NCI-H146 treated with DMSO at 0.1 percent for 48 hours (cell line): ENCODE results near the gene SYNE2.

Source experiments
- DNase-seq: peaks from one replicate; lab custom pipeline; 2025; ENCODE audit not compliant: unreplicated experiment; lab: John Stamatoyannopoulos, UW

Gene SYNE2

GRCh38 chr14:64213853-64214570 lies 361.2 kb downstream of the SYNE2 start:
- no peak for DNase-seq

GRCh38 chr14:64215274-64215673 lies 362.5 kb downstream of the SYNE2 start:
- no peak for DNase-seq

- DNase-seq: no peak
Measured at GRCh38 chr14:64215978-64216377, 363.2 kb downstream of the SYNE2 start.

GRCh38 chr14:64217308-64217707 lies 364.5 kb downstream of the SYNE2 start:
- no peak for DNase-seq

GRCh38 chr14:64217834-64218233 lies 365.0 kb downstream of the SYNE2 start:
- DNase-seq: no peak

- no peak for DNase-seq
Measured at GRCh38 chr14:64218344-64219240, 365.8 kb downstream of the SYNE2 start.

GRCh38 chr14:64220056-64220455 lies 367.3 kb downstream of the SYNE2 start:
- no peak for DNase-seq

- no peak for DNase-seq
Measured at GRCh38 chr14:64220466-64220865, 367.7 kb downstream of the SYNE2 start.

- DNase-seq: no peak
Measured at GRCh38 chr14:64221391-64222003, 368.7 kb downstream of the SYNE2 start.

GRCh38 chr14:64225151-64225757 lies 372.4 kb downstream of the SYNE2 start:
- DNase-seq: no peak

- no peak for DNase-seq
Measured at GRCh38 chr14:64227856-64228255, 375.1 kb downstream of the SYNE2 start.

- DNase-seq: no peak
Measured at GRCh38 chr14:64229489-64229888, 376.7 kb downstream of the SYNE2 start.

GRCh38 chr14:64232095-64232838 lies 379.5 kb downstream of the SYNE2 start:
- no peak for DNase-seq

GRCh38 chr14:64232944-64233343 lies 380.1 kb downstream of the SYNE2 start:
- no peak for DNase-seq

GRCh38 chr14:64233531-64234190 lies 380.9 kb downstream of the SYNE2 start:
- no peak for DNase-seq

- no peak for DNase-seq
Measured at GRCh38 chr14:64234877-64235651, 382.3 kb downstream of the SYNE2 start.

GRCh38 chr14:64235652-64236640 lies 383.1 kb downstream of the SYNE2 start:
- no peak for DNase-seq

GRCh38 chr14:64238049-64238448 lies 385.2 kb downstream of the SYNE2 start:
- no peak for DNase-seq
